Esophagus muscularis mucosa (tissue), 4 donors: ENCODE measurements around the gene COBL.

ENCODE experiments used
- EP300 ChIP-seq: sonication (generic); formaldehyde crosslinking; IDR thresholded peaks from one replicate; pipeline ENCODE4 v1.6.1; 2017; ENCODE audit warnings: antibody characterized with exemption
- POLR2A ChIP-seq: fragments of 450-650 bp; IDR thresholded peaks from one replicate; pipeline ENCODE4 v1.6.1; 2017; ENCODE audit warnings: antibody characterized with exemption, moderate library complexity, mild to moderate bottlenecking, low read depth
- POLR2AphosphoS5 ChIP-seq, 2 donors: sonication (generic); formaldehyde crosslinking; IDR thresholded peaks; one replicate each; pipeline ENCODE4 v1.6.1; 2017; ENCODE audit warnings: antibody characterized with exemption in 2 of 2
- TF ChIP-seq, protein P1 (sequence below), 3 experiments: fragments of 200-600 bp in 2 of 3; fragments of 450-650 bp in 1 of 3; sonication (generic) in 2 of 3; IDR thresholded peaks; one replicate each; pipeline ENCODE4 v1.5.1; 2017 to 2019; ENCODE audit warnings: antibody characterized with exemption in 3 of 3, mild to moderate bottlenecking in 2 of 3, moderate library complexity in 1 of 3

DNA sequence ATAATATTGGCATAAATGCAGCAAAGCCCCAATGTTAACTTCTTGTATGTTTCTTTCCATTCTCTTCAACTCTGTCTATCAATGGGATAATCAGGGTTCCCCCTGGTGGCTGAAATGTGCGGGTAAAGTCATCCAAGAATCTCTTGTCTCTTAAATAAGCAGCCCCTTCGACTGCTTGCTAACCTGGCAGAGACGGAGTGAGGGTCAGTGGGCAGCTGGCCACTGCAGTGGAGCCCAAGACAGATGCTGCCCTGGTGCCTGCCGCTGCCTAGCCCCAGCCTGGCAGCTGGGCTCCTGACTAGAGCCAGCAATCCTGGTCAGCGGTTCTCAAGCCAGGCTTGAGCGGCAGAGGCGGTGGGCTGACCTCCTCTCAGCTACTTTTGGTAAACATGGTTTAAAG, 248.9 kb downstream of the COBL start:
- TF ChIP-seq POLR2A (no peak), EP300 (no peak), POLR2AphosphoS5 (IDR thresholded peaks at IDR 0.05) (no peak)
- TF ChIP-seq, protein P1, sequence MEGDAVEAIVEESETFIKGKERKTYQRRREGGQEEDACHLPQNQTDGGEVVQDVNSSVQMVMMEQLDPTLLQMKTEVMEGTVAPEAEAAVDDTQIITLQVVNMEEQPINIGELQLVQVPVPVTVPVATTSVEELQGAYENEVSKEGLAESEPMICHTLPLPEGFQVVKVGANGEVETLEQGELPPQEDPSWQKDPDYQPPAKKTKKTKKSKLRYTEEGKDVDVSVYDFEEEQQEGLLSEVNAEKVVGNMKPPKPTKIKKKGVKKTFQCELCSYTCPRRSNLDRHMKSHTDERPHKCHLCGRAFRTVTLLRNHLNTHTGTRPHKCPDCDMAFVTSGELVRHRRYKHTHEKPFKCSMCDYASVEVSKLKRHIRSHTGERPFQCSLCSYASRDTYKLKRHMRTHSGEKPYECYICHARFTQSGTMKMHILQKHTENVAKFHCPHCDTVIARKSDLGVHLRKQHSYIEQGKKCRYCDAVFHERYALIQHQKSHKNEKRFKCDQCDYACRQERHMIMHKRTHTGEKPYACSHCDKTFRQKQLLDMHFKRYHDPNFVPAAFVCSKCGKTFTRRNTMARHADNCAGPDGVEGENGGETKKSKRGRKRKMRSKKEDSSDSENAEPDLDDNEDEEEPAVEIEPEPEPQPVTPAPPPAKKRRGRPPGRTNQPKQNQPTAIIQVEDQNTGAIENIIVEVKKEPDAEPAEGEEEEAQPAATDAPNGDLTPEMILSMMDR (IDR thresholded peaks at IDR 0.05), result peak; percentile 53 to 77 (median 65)
